ENCODE measurements around the gene RBM33. TPM values are rescaled to one million over a fixed set of nuclear protein-coding genes. Genes with fewer than 3 reads are reported as not detected.

The RBM33 gene
- total and polyA plus RNA-seq, 2 of the 13 experiments (the other 11 are each of a cell fraction or from before 2014, with no cell fraction given) = 12.4 to 28.9 TPM

GRCh38 chr7:155809332-155809946 is 165.0 kb downstream of the RBM33 start (continued):
- TF ChIP-seq RBFOX2 (IDR thresholded peaks at IDR 0.05; ENCODE audit: low read depth, low read length) (no peak), HOMEZ (CRISPR knock-in tag; IDR thresholded peaks at IDR 0.05; ENCODE audit: low read depth) (no peak), WIZ (CRISPR knock-in tag; IDR thresholded peaks at IDR 0.05) (no peak), ZNF205 (CRISPR knock-in tag; IDR thresholded peaks at IDR 0.05) (no peak), TRAFD1 (CRISPR knock-in tag; IDR thresholded peaks at IDR 0.05; ENCODE audit: borderline replicate concordance) (no peak), ZMYM3 (CRISPR knock-in tag; IDR thresholded peaks at IDR 0.05) (no peak), ESRRA (CRISPR knock-in tag; IDR thresholded peaks at IDR 0.05; ENCODE audit: low read depth) (no peak), ZNF558 (CRISPR knock-in tag; IDR thresholded peaks at IDR 0.05; ENCODE audit: borderline replicate concordance) (no peak), ZNF446 (CRISPR knock-in tag; IDR thresholded peaks at IDR 0.05) (0 out of 2 replicates have a peak, but pooled peaks have one; percentile 6), ZSCAN21 (CRISPR knock-in tag; IDR thresholded peaks at IDR 0.05; ENCODE audit: borderline replicate concordance) (peak; percentile 18; the same call in 1 of the 2 replicates), NFE2 (CRISPR knock-in tag; IDR thresholded peaks at IDR 0.05) (no peak), MED1 (CRISPR knock-in tag; IDR thresholded peaks at IDR 0.05) (no peak), LCORL (IDR thresholded peaks at IDR 0.05) (no peak), LCORL (CRISPR knock-in tag; IDR thresholded peaks at IDR 0.05) (no peak), ASH2L (IDR thresholded peaks at IDR 0.05; ENCODE audit: insufficient read length, low read depth, low read length) (peak; percentile 7), PCBP1 (IDR thresholded peaks at IDR 0.05; ENCODE audit: borderline replicate concordance, low read depth, low read length) (0 out of 2 replicates have a peak, but pooled peaks have one; percentile 14), ZNF704 (CRISPR knock-in tag; IDR thresholded peaks at IDR 0.05; ENCODE audit: borderline replicate concordance) (no peak), SRSF1 (optimal IDR thresholded peaks at IDR 0.05; ENCODE audit: low read depth, low read length) (no peak), MXD4 (CRISPR knock-in tag; IDR thresholded peaks at IDR 0.05) (no peak), ZNF672 (CRISPR knock-in tag; IDR thresholded peaks at IDR 0.05) (no peak), KAT8 (CRISPR knock-in tag; IDR thresholded peaks at IDR 0.05) (no peak), ZNF160 (CRISPR knock-in tag; IDR thresholded peaks at IDR 0.05) (no peak), RXRB (CRISPR knock-in tag; IDR thresholded peaks at IDR 0.05; ENCODE audit: borderline replicate concordance) (0 out of 2 replicates have a peak, but pooled peaks have one; percentile 12), SKI (IDR thresholded peaks at IDR 0.05; ENCODE audit: partially characterized antibody) (peak; percentile 50), MIXL1 (CRISPR knock-in tag; IDR thresholded peaks at IDR 0.05) (no peak), BCL6 (CRISPR knock-in tag; IDR thresholded peaks at IDR 0.05) (peak; percentile 66; the same call in 1 of the 2 replicates), ZNF773 (CRISPR knock-in tag; IDR thresholded peaks at IDR 0.05; ENCODE audit: borderline replicate concordance) (no peak)
- TF ChIP-seq, protein P1, sequence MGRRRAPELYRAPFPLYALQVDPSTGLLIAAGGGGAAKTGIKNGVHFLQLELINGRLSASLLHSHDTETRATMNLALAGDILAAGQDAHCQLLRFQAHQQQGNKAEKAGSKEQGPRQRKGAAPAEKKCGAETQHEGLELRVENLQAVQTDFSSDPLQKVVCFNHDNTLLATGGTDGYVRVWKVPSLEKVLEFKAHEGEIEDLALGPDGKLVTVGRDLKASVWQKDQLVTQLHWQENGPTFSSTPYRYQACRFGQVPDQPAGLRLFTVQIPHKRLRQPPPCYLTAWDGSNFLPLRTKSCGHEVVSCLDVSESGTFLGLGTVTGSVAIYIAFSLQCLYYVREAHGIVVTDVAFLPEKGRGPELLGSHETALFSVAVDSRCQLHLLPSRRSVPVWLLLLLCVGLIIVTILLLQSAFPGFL (CRISPR knock-in tag; IDR thresholded peaks at IDR 0.05) = no peak
